T-helper 2 cell treated with Interferon-gamma antibody and Interleukin-4, amounts not matched to agents 100 ng/mL and 5 ng/mL, for 36 hours (primary cell): Measurements from ENCODE around the gene ZNF581. TPM values are rescaled to one million over a fixed set of nuclear protein-coding genes. Genes with fewer than 3 reads are reported as not detected.

Source experiments
- intact Hi-C: fragments of 100-400 bp; cut with micrococcal nuclease; formaldehyde crosslinking; loops from one replicate; pipeline ENCODE4 v1.15.1; 2023
- total RNA-seq: library from RNA; stranded (reverse); gene quantifications from 2 replicates; pipeline ENCODE4 v1.2.3, GENCODE V29; 2022

The ZNF581 gene
- total RNA-seq, 1 donor from 2014 or later, result 21.0 TPM

DNA sequence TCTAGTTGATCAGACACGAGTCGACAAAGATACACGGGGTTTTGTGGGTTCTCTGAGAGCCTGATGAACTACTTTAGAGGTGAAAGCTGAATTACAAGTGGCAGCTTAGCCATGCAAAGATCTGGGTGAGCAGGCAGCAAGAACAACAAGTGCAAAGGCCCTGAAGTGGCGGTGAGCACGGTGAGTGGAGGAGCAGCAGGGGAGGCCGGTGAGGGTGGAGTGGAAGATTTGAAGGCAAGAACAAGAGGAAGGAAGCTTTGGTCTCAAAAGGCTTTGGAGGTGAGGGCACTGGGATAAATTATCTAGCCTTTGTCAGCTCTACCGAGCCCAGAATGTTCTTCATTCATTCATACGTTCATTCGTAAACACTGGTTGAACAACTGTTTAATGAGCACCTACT lies 36.6 kb upstream of the ZNF581 start:
- intact Hi-C loops, result loop anchor here (1.0 to 10.0 kb wide), 2 partner anchors 90 to 708 kb away; partner anchors contain the start of gene ZSCAN5A

DNA sequence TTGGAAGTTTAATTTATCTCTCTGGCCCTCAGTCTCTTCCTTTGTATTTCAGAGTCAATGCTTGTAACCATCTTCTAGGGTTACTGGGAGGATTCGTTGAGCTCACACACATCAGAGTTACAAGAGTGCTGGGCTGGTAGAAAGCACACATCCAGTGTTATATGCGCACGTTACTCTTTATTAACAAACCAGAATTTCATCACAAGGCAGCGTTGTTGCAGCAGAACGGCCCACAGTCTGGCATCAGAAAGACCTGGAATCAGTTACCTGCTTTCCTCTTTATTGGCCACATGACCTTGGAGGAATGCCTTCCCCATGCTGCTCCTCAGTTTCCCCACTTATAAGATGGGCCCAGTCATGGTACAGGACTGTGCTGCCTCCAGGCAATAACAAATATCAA lies 34.1 kb upstream of the ZNF581 start:
- intact Hi-C loops, result loop anchor here (10.0 kb wide), 1 partner anchor 705 kb away; the partner anchor contains the start of gene ZSCAN5A

- intact Hi-C loops, result no loop called here
Measured at GRCh38 chr19:55611300-55611982, 32.0 kb upstream of the ZNF581 start.

DNA sequence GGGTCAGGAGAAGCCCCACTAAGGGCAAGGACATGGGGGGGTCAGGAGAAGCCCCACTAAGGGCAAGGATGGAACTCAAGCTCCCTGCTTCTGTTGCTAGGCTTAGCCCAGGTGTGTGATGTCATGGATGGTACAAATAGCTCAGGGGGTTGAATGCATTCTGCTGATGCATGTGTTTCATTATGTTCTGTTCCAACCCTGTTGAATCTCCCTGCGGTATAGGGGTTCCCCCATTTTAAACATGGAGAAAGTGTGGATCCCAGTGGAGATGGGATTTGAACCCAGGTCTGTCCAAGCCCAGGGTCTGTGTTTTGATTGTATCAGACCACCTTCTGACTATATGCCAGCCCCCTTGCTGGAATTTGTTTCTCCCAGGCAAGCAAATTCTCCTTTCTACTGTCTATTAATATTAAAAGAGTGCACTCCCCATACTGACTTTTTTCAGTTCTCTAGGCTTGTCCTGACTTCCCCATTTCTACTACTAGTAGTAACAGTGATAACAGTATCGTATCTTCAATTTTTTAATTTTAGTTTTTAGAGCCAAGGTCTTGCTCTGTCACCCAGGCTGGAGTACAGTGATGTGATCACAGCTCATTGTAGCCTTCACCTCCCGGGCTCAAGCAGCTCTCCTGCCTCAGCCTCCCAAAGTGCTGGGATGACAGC lies 31.3 kb upstream of the ZNF581 start:
- intact Hi-C loops, result no loop called here

- intact Hi-C loops, result no loop called here
Measured at GRCh38 chr19:55613396-55613795, 30.1 kb upstream of the ZNF581 start.

GRCh38 chr19:55613930-55614710 lies 29.3 kb upstream of the ZNF581 start:
- intact Hi-C loops, result no loop called here

DNA sequence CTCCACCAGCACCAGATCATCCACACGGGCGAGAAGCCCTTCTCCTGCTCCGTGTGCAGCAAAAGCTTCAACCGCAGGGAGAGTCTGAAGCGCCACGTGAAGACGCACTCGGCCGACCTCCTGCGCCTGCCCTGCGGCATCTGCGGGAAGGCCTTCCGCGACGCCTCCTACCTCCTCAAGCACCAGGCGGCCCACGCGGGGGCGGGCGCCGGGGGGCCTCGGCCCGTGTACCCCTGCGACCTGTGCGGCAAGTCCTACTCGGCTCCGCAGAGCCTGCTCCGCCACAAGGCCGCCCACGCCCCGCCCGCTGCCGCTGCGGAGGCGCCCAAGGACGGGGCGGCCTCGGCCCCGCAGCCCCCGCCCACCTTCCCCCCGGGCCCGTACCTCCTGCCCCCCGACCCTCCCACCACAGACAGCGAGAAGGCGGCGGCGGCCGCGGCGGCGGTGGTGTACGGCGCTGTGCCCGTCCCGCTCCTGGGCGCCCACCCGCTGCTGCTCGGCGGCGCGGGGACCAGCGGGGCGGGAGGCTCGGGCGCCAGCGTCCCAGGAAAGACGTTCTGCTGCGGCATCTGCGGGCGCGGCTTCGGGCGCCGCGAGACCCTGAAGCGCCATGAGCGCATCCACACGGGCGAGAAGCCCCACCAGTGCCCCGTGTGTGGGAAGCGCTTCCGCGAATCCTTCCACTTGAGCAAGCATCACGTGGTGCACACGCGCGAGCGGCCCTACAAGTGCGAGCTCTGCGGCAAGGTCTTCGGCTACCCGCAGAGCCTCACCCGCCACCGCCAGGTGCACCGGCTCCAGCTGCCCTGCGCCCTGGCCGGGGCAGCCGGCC lies 28.5 kb upstream of the ZNF581 start:
- intact Hi-C loops, result no loop called here

GRCh38 chr19:55615543-55616394 lies 27.7 kb upstream of the ZNF581 start:
- intact Hi-C loops, result no loop called here

GRCh38 chr19:55616395-55616875 lies 27.0 kb upstream of the ZNF581 start:
- intact Hi-C loops, result no loop called here

DNA sequence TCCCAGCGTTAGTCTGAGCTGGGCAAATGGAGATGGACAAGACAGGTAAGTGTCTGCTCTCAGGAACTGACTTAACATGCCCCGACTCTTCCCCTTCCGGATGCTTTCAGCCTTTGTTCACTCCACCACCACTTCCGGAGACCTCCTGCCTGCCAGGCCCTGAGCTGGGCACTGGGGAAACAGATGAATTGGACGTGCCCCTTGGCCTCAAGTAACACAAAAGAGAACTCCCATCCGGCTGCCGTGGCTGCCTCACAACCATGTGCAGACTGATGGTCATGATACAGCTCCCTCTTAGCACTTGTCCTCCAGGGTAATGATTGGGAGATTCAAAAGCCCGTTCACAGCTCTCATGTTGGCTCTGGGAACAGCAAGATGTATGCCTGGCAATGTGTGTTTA lies 26.0 kb upstream of the ZNF581 start:
- intact Hi-C loops, result no loop called here

GRCh38 chr19:55618426-55618825 lies 25.0 kb upstream of the ZNF581 start:
- intact Hi-C loops, result no loop called here

GRCh38 chr19:55619286-55619685 lies 24.2 kb upstream of the ZNF581 start:
- intact Hi-C loops, result no loop called here

DNA sequence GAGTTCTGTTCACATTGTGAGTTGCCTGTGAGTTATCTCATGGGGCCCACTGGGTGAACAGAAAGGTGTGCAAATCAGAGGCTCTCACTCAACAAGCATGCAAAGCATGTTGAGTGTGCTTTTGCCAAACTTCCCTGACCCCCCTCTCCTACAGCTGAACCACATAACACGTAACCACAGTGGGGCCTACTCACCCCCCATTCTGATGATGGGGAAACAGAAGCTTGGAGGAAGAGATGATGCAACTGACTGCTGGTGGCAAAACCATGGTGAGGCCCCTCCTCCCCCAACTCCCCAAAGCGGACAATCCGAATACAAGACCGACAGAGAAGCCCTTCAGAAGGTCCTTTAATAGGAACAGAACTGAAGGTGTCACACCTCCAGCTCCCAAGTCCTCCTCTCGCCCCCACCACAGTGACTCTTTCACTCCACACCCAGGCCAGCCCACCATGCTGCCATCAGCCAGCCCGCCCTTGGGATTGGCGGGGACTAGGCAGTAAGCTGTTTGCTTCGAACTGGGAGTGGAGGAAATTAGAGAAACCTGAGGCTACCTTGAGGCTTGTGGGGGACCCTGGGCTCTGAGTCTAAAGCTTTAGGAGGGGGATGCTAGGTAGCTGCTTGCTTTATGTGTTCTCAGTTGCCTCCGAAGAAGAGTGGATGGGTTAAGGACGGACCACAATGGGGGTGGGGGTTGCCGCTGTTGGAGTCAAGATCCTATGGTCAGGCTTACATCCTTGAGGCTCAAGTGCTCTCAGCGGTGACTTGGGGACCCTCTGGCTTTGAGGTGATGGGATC lies 22.8 kb upstream of the ZNF581 start:
- intact Hi-C loops, result no loop called here

DNA sequence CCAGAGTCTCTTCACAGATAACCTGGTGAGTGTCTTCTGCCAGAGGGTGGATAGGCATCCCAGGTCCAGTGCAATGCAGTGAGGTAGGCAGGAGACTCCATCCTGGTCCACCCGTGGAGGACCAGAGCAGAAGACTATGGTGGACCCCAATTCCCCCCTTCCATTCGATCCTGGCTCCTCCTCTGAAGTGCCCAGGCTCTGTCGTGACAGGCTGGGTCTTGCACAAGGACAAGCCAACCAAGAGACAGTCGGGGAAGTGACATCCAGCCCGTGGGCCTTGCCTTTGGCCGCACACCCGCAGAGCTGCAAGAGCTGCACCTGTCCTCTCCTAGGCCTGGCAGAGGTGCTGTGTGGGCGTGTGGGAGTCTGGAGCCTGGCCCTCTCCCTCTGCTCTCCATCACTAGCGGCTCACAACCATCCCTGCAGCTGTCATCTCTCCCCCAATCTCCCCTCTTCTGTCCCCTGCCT lies 22.2 kb upstream of the ZNF581 start:
- intact Hi-C loops, result no loop called here

- intact Hi-C loops, result no loop called here
Measured at GRCh38 chr19:55621673-55622231, 21.7 kb upstream of the ZNF581 start.

DNA sequence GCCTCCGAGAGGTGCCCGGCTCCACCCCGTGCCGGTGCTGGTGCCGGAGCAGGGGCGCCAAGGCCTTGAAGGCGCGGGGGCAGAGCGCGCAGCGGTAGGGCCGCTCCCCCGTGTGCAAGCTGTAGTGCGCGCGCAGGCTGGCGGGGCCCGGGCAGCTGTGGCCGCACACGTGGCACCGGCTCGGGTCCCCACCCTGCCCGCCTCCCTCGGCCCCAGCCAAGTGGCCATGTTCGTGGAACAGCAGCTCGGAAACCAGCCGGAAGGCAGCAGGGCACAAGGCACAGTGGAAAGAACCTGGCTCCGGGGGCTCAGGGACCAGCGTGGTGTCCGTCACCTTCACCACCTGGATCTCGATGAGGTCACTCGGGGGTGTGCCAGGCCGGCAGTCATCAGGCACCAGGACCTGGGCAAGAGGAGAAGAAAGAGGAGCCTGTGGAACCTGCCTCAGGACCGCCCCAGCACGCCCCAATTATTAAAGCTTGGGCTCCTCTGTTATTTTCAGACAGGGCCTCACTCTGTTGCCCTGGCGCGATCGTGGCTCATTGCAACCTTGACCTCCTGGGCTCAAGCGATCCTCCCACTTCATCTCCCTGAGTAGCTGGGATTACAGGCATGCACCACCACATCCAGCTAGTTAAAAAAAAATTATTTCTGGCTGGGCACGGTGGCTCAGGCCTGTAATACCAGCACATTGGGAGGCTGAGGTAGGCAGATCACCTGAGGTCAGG lies 21.0 kb upstream of the ZNF581 start:
- intact Hi-C loops, result no loop called here

GRCh38 chr19:55623130-55623529 lies 20.3 kb upstream of the ZNF581 start:
- intact Hi-C loops, result no loop called here

GRCh38 chr19:55623561-55623960 lies 19.9 kb upstream of the ZNF581 start:
- intact Hi-C loops, result no loop called here
